BLaER1 treated with 17β-estradiol and CSF1 and Interleukin-3, amounts not matched to agents 10 nM and 100 nM (cell line): ENCODE data around the gene PRR11.
"Not testable (repeated sequence)": the region's sequence is repeated elsewhere in the genome, so short reads cannot be mapped to it uniquely, and the experiment has no call there.

Experiments
- H3K27ac ChIP-seq, 11 experiments: shearing (Covaris generic); formaldehyde crosslinking; 2 replicates each; pipeline ENCODE4 v1.8.1; 2022
- H3K27me3 ChIP-seq, 11 experiments: shearing (Covaris generic); formaldehyde crosslinking; 2 replicates each; pipeline ENCODE4 v1.8.1; 2022
- H3K36me3 ChIP-seq, 11 experiments: shearing (Covaris generic); formaldehyde crosslinking; 2 replicates each; pipeline ENCODE4 v1.8.1; 2022
- H3K4me1 ChIP-seq, 10 experiments: shearing (Covaris generic); formaldehyde crosslinking; 2 replicates each; pipeline ENCODE4 v1.8.1; 2022
- H3K4me2 ChIP-seq, 11 experiments: shearing (Covaris generic); formaldehyde crosslinking; 2 replicates each; pipeline ENCODE4 v1.8.1; 2022
- H3K4me3 ChIP-seq, 10 experiments: shearing (Covaris generic); formaldehyde crosslinking; 2 replicates each; pipeline ENCODE4 v1.8.1; 2022
- H3K9ac ChIP-seq, 11 experiments: shearing (Covaris generic); formaldehyde crosslinking; 2 replicates each; pipeline ENCODE4 v1.8.1; 2022
- H3K9me3 ChIP-seq, 11 experiments: shearing (Covaris generic); formaldehyde crosslinking; replicated peaks in 1 of 11; 2 replicates each; pipeline ENCODE4 v1.8.1; 2022
- H4K20me1 ChIP-seq, 11 experiments: shearing (Covaris generic); formaldehyde crosslinking; 2 replicates each; pipeline ENCODE4 v1.8.1; 2022
- Cebpa-rat ChIP-seq, 11 experiments: shearing (Covaris generic); IDR thresholded peaks; 2 replicates each; pipeline ENCODE4 v1.8.1; 2022

The PRR11 gene

DNA sequence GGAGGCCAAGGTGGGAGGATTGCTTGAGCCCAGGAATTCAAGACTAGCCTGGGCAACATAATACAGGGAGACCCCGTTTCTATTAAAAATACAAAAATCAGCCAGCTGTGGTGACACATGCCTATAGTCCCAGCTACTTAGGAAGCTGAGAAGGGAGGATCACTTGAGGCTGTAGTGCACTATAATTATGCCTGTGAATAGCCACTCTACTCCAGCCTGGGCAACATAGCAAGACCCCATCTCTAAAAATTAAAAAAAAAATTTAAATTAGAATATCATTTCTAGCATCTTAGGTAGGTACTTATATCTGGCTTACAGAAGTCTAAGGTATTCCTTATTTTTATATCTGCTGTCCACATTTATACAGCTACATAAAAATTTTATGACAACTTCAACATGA, 46.8 kb downstream of the PRR11 start:
- Histone ChIP-seq H3K9me3 (no peaks in the 10 kb centered on the region), H3K27me3 (no peaks in the 10 kb centered on the region), H3K9ac (no peak overlapping the region), H3K4me3 (no peak overlapping the region), H3K36me3 (peaks cover 35 to 75% (median 72%) of the 10 kb centered on the region in 11 experiments), H3K4me1 (no peaks in the 10 kb centered on the region), H3K27ac (no peak overlapping the region), H4K20me1 (no peaks in the 10 kb centered on the region), H3K4me2 (no peak overlapping the region)
- TF ChIP-seq Cebpa-rat (IDR thresholded peaks at IDR 0.05), result no peak

DNA sequence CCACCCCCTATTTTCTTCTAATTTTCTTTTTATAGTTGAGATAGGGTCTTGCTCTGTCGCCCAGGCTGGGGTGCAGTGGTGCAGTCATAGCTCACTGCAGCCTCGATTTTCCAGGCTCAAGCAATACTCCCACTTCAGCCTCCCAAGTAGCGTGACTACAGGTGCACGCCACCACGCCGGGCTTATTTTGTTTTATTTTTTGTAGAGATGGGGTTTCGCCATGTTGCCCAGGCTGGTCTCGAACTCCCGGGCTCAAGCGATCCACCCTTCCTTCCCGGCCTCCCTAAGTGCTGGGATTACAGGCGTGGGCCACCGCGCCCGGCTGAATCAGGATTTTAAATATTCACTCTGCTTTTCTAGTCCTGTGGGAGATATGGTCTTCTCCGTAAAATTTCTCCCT, 63.8 kb downstream of the PRR11 start:
- Histone ChIP-seq H4K20me1 (0 out of 22 replicates have a peak, but pooled peaks cover 0 to 2% (median 0%) of the 10 kb centered on the region in 11 experiments), H3K27me3 (no peaks in the 10 kb centered on the region), H3K9me3 (no peaks in the 10 kb centered on the region), H3K4me3 (no peak overlapping the region), H3K27ac (no peak overlapping the region), H3K36me3 (peaks cover 5 to 17% (median 9%) of the 10 kb centered on the region in 11 experiments; a peak in 15 of 22 replicates), H3K4me2 (peak overlapping the region in 2 of 11 experiments; percentile 89 to 91; a peak in 2 of 22 replicates), H3K9ac (peak overlapping the region in 2 of 11 experiments; percentile 72 to 85; a peak in 1 of 22 replicates), H3K4me1 (peaks cover 5 to 16% (median 12%) of the 10 kb centered on the region in 10 experiments; a peak in 15 of 20 replicates)
- no peak for TF ChIP-seq Cebpa-rat (IDR thresholded peaks at IDR 0.05)

DNA sequence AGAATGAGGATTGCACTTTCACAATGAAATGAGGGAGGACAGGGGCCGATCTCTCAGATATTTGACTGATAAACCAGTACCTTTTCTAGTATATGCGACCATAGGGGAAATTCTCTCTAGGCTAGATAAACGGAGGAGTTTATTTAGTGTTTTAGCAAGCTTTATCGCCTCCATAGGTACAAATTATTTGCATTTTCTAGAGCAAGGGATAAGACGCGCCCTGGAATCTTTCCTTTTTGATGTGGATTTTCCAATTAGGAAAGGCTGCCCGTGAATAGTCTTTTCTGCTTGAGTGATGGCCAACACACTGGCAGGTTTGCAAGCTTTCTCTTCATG, 64.4 kb downstream of the PRR11 start:
- Histone ChIP-seq H3K9ac (peak overlapping the region in 10 of 11 experiments; percentile 58 to 85 (median 82); a peak in 18 of 22 replicates), H3K4me1 (peaks cover 5 to 16% (median 10%) of the 10 kb centered on the region in 10 experiments; a peak in 15 of 20 replicates), H3K27me3 (no peaks in the 10 kb centered on the region), H3K9me3 (no peaks in the 10 kb centered on the region), H3K27ac (peak overlapping the region in 4 of 11 experiments; percentile 4 to 77 (median 28); a peak in 5 of 22 replicates), H3K4me3 (peak overlapping the region; percentile 73 to 96 (median 84)), H4K20me1 (no peaks in the 10 kb centered on the region), H3K4me2 (peak overlapping the region; percentile 72 to 95 (median 88)), H3K36me3 (peaks cover 0 to 11% (median 4%) of the 10 kb centered on the region in 11 experiments; a peak in 9 of 22 replicates)
- no peak for TF ChIP-seq Cebpa-rat (IDR thresholded peaks at IDR 0.05)

DNA sequence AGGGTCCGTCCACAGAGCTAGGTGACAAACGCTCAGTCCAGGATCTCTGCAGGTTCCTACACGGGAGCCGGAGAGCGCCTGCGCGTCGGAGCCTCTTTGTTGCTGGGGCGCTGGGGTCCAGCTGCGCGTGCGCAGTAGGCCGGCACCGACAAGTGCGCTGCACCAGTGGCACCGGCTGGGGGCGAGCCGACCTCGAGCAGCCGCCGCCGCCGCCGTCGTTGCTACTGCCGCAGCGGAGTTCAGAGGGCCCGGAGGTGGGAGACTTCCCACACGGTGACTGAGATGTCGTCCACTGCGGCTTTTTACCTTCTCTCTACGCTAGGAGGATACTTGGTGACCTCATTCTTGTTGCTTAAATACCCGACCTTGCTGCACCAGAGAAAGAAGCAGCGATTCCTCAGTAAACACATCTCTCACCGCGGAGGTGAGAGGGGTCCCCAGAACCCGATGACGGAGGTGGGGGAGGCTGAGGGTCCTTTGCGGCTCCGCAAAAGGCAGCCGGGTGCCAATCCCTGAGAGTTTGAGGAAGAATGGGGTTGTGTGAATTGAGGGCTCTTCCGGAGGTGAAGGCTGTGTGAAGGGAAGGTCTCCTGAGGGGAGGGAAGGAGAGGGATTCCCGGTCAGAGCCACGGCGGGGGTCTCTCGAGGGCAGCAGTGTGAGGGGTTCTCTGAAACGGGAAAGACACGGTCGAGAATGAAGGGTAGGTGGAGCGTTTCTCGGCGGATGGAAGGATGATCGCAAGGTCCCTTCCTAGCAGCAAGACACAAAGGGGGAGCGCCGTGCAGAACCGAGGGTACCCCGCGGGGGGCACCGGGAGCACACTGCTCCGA, 65.0 kb downstream of the PRR11 start, which contains the start of gene GDPD1:
TSS of gene GDPD1 (plus strand) at position 184 of the 831 bp plus-strand sequence. CDS start at position 283, 99 bp downstream.
- peak within 1 kb of the TSS; percentile 72 to 87 (median 82) for H3K9ac ChIP-seq
- TF ChIP-seq Cebpa-rat (IDR thresholded peaks at IDR 0.05), result no peak
- H3K4me3 ChIP-seq, result peak within 1 kb of the TSS; percentile 73 to 96 (median 84)
- H3K27me3 ChIP-seq, result no peaks in the 10 kb centered on the region
- peaks cover 5 to 16% (median 10%) of the 10 kb centered on the region in 10 experiments; a peak in 15 of 20 replicates for H3K4me1 ChIP-seq
- H3K4me2 ChIP-seq, result peak within 1 kb of the TSS; percentile 79 to 95 (median 88)
- H3K27ac ChIP-seq, result peak within 1 kb of the TSS; percentile 48 to 81 (median 75)
- H3K36me3 ChIP-seq, result peaks cover 0 to 5% (median under 1%) of the 10 kb centered on the region in 11 experiments; a peak in 4 of 22 replicates
- no peaks in the 10 kb centered on the region for H3K9me3 ChIP-seq
- no peaks in the 10 kb centered on the region for H4K20me1 ChIP-seq

DNA sequence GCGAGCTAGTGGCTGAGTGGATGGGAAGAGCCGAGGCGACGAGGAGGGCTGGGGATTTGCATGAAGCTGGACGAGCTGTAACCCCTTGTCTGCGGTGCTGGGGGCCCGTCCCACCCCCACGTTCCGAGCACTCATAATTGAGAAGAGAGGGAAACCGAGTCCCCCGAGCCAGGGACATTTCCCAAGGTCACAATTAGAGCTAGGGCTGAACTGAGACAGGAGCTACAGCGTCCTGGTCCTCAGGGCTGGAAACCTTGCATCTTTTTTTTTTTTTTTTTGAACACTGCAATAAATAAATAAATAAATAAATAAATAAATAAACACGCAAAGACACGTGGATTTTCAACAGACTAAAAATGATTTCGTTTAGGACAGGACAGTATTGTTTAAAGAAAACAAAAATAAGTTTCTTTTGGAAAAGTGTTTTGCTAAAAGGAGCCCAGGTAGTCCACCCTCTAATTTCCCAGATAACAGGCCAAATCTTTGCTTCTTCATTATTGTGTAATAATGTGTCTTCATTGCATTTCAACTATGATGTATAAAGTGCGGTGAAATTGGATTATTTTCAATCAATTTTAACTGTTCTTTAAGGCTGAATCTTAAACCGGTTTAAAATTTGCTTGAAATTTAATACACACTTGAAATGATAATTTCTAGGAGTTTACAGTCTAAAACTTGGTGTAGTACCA, 65.8 kb downstream of the PRR11 start:
- Histone ChIP-seq H4K20me1 (no peaks in the 10 kb centered on the region), H3K27me3 (no peaks in the 10 kb centered on the region), H3K9ac (peak overlapping the region; percentile 72 to 87 (median 82)), H3K9me3 (no peaks in the 10 kb centered on the region), H3K4me1 (peaks cover 5 to 16% (median 10%) of the 10 kb centered on the region in 10 experiments; a peak in 15 of 20 replicates), H3K36me3 (no peaks in the 10 kb centered on the region), H3K27ac (peak overlapping the region; percentile 48 to 81 (median 75)), H3K4me3 (peak overlapping the region; percentile 73 to 96 (median 84)), H3K4me2 (peak overlapping the region; percentile 79 to 95 (median 88))
- TF ChIP-seq Cebpa-rat (IDR thresholded peaks at IDR 0.05), result no peak

DNA sequence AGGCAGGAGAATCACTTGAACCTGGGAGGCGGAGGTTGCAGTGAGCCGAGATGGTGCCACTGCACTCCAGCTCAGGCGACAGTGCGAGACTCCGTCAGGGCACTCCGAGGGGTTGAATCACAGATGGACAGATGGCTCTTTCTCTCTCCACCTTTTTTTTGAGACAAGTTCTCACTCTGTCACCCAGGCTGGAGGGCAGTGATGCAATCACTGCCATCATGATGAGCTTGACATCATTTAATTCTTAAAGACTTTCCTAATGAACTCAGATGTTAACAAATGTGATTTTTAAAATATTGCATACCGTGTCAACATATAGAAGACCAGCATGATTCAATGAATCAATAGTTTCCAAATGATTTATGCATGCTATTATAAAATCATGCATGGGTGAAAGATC, 68.3 kb downstream of the PRR11 start:
- Histone ChIP-seq H3K27ac (no peak overlapping the region), H3K4me1 (peaks cover 5 to 16% (median 10%) of the 10 kb centered on the region in 10 experiments; a peak in 15 of 20 replicates), H3K4me2 (no peak overlapping the region), H3K27me3 (no peaks in the 10 kb centered on the region), H3K36me3 (no peaks in the 10 kb centered on the region), H3K9ac (no peak overlapping the region), H3K4me3 (no peak overlapping the region), H3K9me3 (no peaks in the 10 kb centered on the region), H4K20me1 (no peaks in the 10 kb centered on the region)
- TF ChIP-seq Cebpa-rat (IDR thresholded peaks at IDR 0.05), result no peak

DNA sequence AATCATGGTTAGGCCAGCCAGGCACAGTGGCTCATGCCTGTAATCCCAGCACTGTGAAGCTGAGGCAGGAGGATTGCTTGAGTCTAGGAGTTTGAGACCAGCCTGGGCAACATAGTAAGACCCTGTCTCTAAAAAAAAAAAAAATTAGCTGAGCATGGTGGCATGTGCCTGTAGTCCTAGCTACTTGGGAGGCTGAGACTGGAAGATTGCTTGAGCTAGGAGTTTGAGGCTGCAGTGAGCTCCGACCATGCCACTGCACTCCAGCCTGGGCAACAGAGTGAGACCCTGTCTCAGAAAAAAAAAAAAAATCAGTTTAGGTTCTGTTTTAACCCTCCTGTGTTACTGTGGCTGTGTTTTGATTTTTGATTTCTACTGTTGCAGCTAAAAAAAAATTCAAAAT, 73.0 kb downstream of the PRR11 start:
- H3K27me3 ChIP-seq, H3K27ac ChIP-seq, H3K4me3 ChIP-seq, H3K4me2 ChIP-seq, H3K9me3 ChIP-seq, H3K36me3 ChIP-seq, H4K20me1 ChIP-seq: not testable (repeated sequence)
- peak overlapping the region in 1 of 11 experiments; percentile 26; a peak in 1 of 22 replicates for H3K9ac ChIP-seq
- peaks cover 0 to 29% (median 0%) of the 10 kb centered on the region in 10 experiments; a peak in 5 of 20 replicates for H3K4me1 ChIP-seq

DNA sequence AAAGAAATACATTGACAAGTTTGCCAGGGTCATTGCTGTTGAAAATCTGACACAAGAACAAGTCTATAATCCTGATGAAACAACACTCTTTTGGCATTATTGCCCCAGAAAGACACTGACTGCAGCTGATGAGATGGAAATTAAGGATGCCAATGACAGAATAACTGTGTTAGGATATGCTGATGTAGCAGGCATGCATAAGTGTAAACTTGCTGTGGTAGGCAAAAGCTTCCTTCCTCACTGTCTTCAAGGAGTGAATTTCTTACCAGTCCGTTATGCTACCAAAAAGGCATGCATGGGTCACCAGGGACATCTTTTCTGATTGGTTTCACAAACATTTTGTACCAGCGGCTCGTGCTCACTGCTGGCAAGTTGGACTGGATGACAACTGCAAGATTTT, 75.2 kb downstream of the PRR11 start:
- no peak overlapping the region for H3K4me3 ChIP-seq
- H4K20me1 ChIP-seq, result no peaks in the 10 kb centered on the region
- H3K27ac ChIP-seq, result no peak overlapping the region
- H3K9me3 ChIP-seq, result no peaks in the 10 kb centered on the region
- H3K9ac ChIP-seq, result no peak overlapping the region
- H3K4me1 ChIP-seq, result peaks cover 0 to 29% (median 0%) of the 10 kb centered on the region in 10 experiments; a peak in 5 of 20 replicates
- no peak for TF ChIP-seq Cebpa-rat (IDR thresholded peaks at IDR 0.05)
- H3K27me3 ChIP-seq, result no peaks in the 10 kb centered on the region
- H3K36me3 ChIP-seq, result no peaks in the 10 kb centered on the region
- H3K4me2 ChIP-seq, result peak overlapping the region in 2 of 11 experiments; percentile 51 to 53; a peak in 4 of 22 replicates

DNA sequence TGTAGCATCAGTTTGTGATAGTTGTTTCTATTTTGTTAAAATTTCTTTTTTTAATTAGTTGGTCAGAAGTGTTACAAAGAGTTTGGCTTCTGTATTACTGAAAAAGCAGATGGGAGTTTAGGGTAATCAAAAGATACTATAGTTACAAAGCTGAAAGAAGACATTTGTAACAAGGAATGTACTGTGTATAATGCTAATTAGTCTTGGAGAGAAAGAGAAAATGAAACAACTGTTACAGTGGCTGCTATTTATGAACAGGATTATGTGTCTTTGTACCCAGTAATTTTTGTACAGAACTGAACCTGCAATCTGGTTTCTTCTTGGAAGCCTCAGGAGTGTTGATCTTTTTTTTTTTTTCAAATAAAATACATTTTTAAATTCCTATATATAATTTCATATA, 79.1 kb downstream of the PRR11 start:
- peaks cover 0 to 29% (median 0%) of the 10 kb centered on the region in 10 experiments; a peak in 5 of 20 replicates for H3K4me1 ChIP-seq
- H3K4me3 ChIP-seq, result no peak overlapping the region
- 0 out of 22 replicates have a peak, but pooled peaks cover 0 to 4% (median 0%) of the 10 kb centered on the region in 11 experiments for H3K36me3 ChIP-seq
- H3K27ac ChIP-seq, result no peak overlapping the region
- no peaks in the 10 kb centered on the region for H3K27me3 ChIP-seq
- H4K20me1 ChIP-seq, result no peaks in the 10 kb centered on the region
- TF ChIP-seq Cebpa-rat (IDR thresholded peaks at IDR 0.05), result no peak
- no peak overlapping the region for H3K4me2 ChIP-seq
- H3K9me3 ChIP-seq, result no peaks in the 10 kb centered on the region
- H3K9ac ChIP-seq, result no peak overlapping the region
